Skeletal muscle satellite cell (primary cell): ENCODE measurements around the gene GPR39.

Experiments
- H3K27me3 ChIP-seq: 2 replicates; pipeline ENCODE4 v1.7.0; 2013; ENCODE audit warnings: low read length; ENCODE audit not compliant: control insufficient read depth, insufficient read depth
- H3K36me3 ChIP-seq: 2 replicates; pipeline ENCODE4 v1.7.0; 2013; ENCODE audit warnings: mild to moderate bottlenecking, control low read depth, low read length; ENCODE audit not compliant: insufficient read depth
- H3K4me1 ChIP-seq: 2 replicates; pipeline ENCODE4 v1.7.0; 2013; ENCODE audit warnings: low read length; ENCODE audit not compliant: control insufficient read depth, insufficient read depth
- H3K4me2 ChIP-seq: 2 replicates; pipeline ENCODE4 v1.7.0; 2013; ENCODE audit warnings: mild to moderate bottlenecking, low read length
- H3K4me3 ChIP-seq: 2 replicates; pipeline ENCODE4 v1.7.0; 2013; ENCODE audit warnings: low read length
- H3K9ac ChIP-seq: 2 replicates; pipeline ENCODE4 v1.7.0; 2013; ENCODE audit warnings: mild to moderate bottlenecking, low read depth, low read length, moderate library complexity
- H3K9me3 ChIP-seq: replicated peaks from 2 replicates; pipeline ENCODE4 v1.7.0; 2013; ENCODE audit warnings: mild to moderate bottlenecking, control low read depth, low read length

Gene GPR39

GRCh38 chr2:132426656-132427055, 10.1 kb downstream of the GPR39 start:
- H3K27me3 ChIP-seq, result no peaks in the 10 kb centered on the region
- peaks cover 8% of the 10 kb centered on the region for H3K4me1 ChIP-seq
- no peak overlapping the region for H3K9ac ChIP-seq
- H3K36me3 ChIP-seq, result no peaks in the 10 kb centered on the region
- no peak overlapping the region for H3K4me3 ChIP-seq
- H3K4me2 ChIP-seq, result no peak overlapping the region
- H3K9me3 ChIP-seq, result no peaks in the 10 kb centered on the region

GRCh38 chr2:132429351-132429750, 12.7 kb downstream of the GPR39 start:
- Histone ChIP-seq H3K4me1 (peaks cover 5% of the 10 kb centered on the region), H3K9me3 (no peaks in the 10 kb centered on the region), H3K4me2 (no peak overlapping the region), H3K4me3 (no peak overlapping the region), H3K36me3 (no peaks in the 10 kb centered on the region), H3K9ac (no peak overlapping the region), H3K27me3 (no peaks in the 10 kb centered on the region)

DNA sequence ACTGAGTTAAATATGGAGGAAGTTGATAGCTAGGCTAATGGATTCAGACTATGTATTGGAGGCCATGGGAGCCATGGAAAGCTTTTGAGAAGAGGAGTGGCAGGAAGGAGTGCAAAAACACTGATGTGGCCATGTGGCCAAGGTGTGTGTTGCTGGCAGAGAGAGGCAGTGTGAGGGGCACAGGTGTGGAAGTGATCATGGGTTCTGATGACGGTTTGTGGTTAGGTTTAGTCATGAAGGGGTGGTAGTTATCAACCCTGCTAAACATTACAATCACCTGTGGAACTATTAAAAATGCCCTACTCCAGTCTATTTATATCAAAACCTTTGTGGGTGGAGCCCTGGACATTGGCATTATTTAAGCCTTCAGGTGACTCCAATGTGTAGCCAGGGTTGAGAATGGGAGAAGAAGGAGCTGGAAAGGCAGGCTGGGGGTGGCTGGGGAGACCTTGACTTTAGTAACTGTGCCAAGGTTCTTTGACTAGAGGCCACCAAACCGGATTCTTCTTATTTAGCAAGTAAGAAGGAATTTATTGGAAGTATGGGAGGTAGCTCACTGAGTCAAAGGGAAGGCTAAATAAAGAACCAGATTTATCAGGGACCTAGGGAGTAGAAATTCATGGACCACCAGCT, 13.5 kb downstream of the GPR39 start:
- Histone ChIP-seq H3K27me3 (no peaks in the 10 kb centered on the region), H3K9ac (no peak overlapping the region), H3K9me3 (no peaks in the 10 kb centered on the region), H3K4me1 (no peaks in the 10 kb centered on the region), H3K36me3 (no peaks in the 10 kb centered on the region), H3K4me3 (no peak overlapping the region), H3K4me2 (no peak overlapping the region)

- no peaks in the 10 kb centered on the region for H3K27me3 ChIP-seq
- no peaks in the 10 kb centered on the region for H3K36me3 ChIP-seq
- H3K4me1 ChIP-seq, result no peaks in the 10 kb centered on the region
- no peak overlapping the region for H3K9ac ChIP-seq
- H3K4me3 ChIP-seq, result no peak overlapping the region
- no peaks in the 10 kb centered on the region for H3K9me3 ChIP-seq
- H3K4me2 ChIP-seq, result no peak overlapping the region
Measured at GRCh38 chr2:132430895-132431294, 14.3 kb downstream of the GPR39 start.

DNA sequence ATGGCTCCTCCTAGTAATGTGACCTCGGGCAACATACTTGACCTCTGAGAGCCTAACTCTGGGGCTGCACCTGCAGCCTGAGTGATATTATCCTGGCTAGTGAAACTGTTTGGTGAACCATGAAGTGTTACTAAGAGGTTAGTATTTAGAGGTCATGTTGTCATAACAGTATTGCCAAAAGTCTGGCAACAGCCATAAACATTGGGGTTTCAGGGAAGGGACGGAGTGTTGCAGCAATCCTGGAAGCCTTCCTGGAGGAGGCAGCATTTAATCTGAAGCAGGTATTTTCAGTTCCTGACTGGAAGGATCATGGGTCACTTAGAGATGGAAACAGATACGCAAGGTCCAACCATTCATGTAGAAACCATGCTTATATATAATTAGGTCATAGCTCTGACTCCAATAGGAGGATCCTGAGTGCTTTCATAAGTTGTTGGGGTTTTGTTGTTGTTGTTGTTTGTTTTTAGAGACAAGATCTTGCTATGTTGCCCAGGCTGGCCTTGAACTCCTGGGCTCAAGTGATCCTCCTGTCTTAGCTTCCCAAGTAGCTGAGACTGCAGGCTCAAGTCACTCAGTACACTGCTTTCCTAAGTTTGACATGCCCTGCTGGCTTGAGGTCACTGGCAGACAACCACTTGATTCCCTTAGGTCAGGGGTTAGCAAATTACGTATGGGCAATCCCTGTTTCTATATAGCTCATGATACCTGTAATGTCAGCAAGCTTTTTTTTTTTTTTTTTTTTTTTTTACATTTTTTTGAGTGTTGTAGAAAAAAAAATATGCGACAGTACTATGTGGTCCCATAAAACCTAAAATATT, 21.5 kb downstream of the GPR39 start:
- Histone ChIP-seq H3K4me3 (no peak overlapping the region), H3K9ac (no peak overlapping the region), H3K36me3 (no peaks in the 10 kb centered on the region), H3K4me1 (peaks cover 33% of the 10 kb centered on the region), H3K9me3 (no peaks in the 10 kb centered on the region), H3K27me3 (no peaks in the 10 kb centered on the region), H3K4me2 (no peak overlapping the region)

- Histone ChIP-seq H3K4me3 (no peak overlapping the region), H3K9me3 (no peaks in the 10 kb centered on the region), H3K4me1 (peaks cover 33% of the 10 kb centered on the region), H3K27me3 (no peaks in the 10 kb centered on the region), H3K9ac (peak overlapping the region; percentile 35), H3K4me2 (peak overlapping the region; percentile 72), H3K36me3 (no peaks in the 10 kb centered on the region)
Measured at GRCh38 chr2:132438691-132439090, 22.1 kb downstream of the GPR39 start.

DNA sequence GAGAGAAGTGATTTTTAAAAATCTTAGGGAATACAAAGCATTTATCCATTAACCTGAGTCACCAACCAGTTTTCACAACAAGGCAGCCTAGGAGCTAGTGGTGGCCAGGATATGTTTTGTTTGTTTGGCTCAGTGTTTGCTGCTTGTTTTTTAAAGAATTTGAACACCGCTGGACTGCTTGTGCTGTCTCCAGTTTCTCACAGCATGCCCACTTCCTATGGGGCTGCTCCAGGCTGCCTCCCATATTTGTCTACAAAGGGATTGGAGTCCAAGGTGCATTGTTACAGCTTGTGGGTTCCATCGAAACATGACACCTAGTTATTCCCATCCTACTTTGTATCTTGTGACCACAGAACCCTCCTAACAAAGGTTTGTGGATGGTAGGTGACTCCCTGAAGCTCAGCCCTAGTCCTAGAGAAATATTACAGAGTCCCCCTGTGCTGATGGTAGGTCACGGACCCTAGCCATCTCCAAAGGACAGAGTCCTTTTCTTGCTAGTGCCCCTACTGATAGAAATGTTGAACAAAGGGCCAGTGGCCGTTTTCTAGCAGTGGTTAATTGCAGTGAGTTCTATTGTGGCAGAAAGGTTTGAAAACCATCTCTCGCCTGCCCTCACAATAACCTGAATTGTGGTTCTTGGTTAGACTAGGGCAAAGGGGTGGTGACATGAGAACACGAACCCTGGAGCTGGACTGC, 23.2 kb downstream of the GPR39 start:
- no peak overlapping the region for H3K4me3 ChIP-seq
- H3K4me2 ChIP-seq, result peak overlapping the region; percentile 72
- H3K9ac ChIP-seq, result peak overlapping the region; percentile 35
- H3K36me3 ChIP-seq, result no peaks in the 10 kb centered on the region
- H3K27me3 ChIP-seq, result no peaks in the 10 kb centered on the region
- no peaks in the 10 kb centered on the region for H3K9me3 ChIP-seq
- peaks cover 33% of the 10 kb centered on the region for H3K4me1 ChIP-seq

DNA sequence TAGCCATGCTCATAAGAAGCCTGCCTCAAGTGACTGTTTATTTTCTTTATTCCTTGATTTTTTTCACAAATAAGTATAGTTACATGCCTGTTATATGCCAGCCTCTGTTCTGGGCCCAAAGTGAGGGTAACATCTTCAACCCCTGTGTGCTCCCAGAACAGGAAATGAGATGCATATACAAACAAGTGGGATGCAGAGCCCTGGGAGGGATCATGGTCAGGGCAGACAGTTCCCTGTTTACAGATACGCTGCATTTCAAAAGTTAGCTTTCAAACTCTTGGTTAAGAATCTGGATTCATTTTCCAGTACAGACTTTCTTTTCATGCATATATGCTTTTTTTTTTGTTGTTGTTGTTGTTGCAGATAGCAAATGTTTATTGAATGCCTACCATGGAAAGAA, 24.4 kb downstream of the GPR39 start:
- H3K4me3 ChIP-seq, result no peak overlapping the region

DNA sequence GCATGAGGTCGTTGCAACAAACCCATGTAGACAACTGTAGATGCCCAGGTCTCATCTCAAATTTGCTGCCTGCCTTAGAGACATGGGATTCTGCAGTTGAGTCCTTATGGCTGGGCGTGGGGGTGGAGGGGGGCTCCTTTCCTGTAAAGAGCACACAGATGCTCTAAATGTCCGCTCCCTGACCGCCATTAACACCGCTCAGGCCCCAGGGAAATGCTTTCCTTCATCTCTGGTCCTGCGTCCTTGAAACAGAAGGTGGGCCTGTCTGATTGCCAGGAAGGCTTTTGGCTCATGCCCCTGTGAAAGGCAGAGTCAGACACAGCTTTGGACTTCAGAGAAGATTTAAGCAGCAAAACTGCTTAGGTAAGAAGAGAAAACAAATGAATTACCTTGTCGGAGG, 25.7 kb downstream of the GPR39 start:
- Histone ChIP-seq H3K4me1 (peaks cover 33% of the 10 kb centered on the region), H3K9ac (no peak overlapping the region), H3K4me3 (no peak overlapping the region), H3K9me3 (no peaks in the 10 kb centered on the region), H3K36me3 (no peaks in the 10 kb centered on the region), H3K27me3 (no peaks in the 10 kb centered on the region), H3K4me2 (no peak overlapping the region)

More for the DNA sequence above, 24.4 kb downstream of the GPR39 start:
- Histone ChIP-seq H3K4me1 (peaks cover 33% of the 10 kb centered on the region), H3K9ac (no peak overlapping the region), H3K36me3 (no peaks in the 10 kb centered on the region), H3K27me3 (no peaks in the 10 kb centered on the region), H3K9me3 (no peaks in the 10 kb centered on the region), H3K4me2 (no peak overlapping the region)

DNA sequence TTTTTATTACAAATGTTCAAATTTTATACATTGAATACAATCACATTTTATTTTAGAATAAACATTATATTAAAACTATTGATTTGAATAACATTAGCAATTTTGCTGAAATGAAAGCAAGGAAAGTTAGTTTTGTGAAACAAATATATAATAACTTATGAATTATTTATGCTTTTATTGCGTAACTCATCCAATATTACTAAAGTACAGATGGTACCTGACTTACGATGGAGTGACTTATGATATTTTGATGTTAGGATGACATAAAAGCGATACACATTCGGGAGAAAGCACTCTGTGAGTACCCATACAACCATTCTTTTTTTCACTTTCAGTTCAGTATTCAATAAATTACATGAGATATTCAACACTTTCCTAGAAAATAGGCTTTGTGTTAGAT, 26.5 kb downstream of the GPR39 start:
- Histone ChIP-seq H3K4me3 (no peak overlapping the region), H3K4me2 (no peak overlapping the region), H3K9me3 (no peaks in the 10 kb centered on the region), H3K4me1 (peaks cover 30% of the 10 kb centered on the region), H3K36me3 (no peaks in the 10 kb centered on the region), H3K27me3 (no peaks in the 10 kb centered on the region), H3K9ac (no peak overlapping the region)

- Histone ChIP-seq H3K36me3 (no peaks in the 10 kb centered on the region), H3K9ac (no peak overlapping the region), H3K4me3 (no peak overlapping the region), H3K4me1 (peaks cover 8% of the 10 kb centered on the region), H3K27me3 (no peaks in the 10 kb centered on the region), H3K9me3 (no peaks in the 10 kb centered on the region), H3K4me2 (no peak overlapping the region)
Measured at GRCh38 chr2:132446444-132446843, 29.8 kb downstream of the GPR39 start.
